ENCODE measurements around the gene PIGQ. TPM values are rescaled to one million over a fixed set of nuclear protein-coding genes. Genes with fewer than 3 reads are reported as not detected.
A peak's percentile ranks its signal among the peaks of the same experiment; 100 is the strongest.

PIGQ gene
- total RNA-seq, 2 donors from 2014 or later = 76.5 to 83.1 TPM

DNA sequence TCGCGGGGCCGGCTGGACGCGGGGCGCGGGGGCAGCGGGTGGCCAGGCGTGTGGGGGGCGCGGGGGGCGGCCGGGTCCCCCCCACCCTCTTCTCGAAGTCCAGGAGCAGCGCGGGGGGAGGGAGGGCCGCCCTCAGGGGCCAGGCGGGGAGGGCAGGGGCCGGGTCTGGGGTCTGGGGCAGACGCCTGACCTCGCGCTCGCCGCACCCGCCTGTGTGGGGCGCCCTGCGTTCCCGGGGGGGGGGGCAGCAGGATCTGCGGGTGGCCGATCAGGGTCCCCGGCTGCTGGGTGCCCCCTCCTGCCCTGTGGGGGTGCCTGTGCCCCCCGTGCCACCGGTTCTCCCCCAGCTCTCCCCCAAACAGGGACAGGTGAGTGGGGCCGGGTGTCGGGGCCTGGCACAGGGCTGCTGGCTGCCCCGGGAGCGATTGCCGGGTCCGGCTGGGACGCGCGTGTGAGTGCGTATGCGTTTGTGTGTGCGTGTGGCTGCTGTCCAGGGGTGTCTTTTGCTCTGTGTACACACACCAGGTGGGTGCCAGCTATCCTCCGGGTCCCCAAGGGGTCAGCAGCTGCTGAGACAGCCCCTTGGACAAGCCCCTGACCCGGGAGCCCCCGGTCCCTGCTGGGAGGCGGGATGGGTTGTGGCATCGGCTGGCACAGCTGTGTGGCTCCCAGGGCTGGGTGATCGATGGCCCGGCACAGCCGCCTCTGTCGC, 8.9 kb upstream of the PIGQ start:
- Histone ChIP-seq H3K36me3 (replicated peaks in 1 of 2; ENCODE audit: insufficient read depth in 1 of 2, low read depth in 2 of 2) (no peaks in the 10 kb centered on the region), H3K4me1 (peaks cover 22% of the 10 kb centered on the region), H3K4me3 (no peak overlapping the region), H3K27me3 (no peaks in the 10 kb centered on the region), H3K27ac (no peak overlapping the region), H3K9me3 (no peaks in the 10 kb centered on the region)
- WGBS, 2 donors = 3% methylated on average over 26 of the region's 54 CpGs; no CpG with 5 or more reads in 1 of the 2 donors
- DNase-seq (peak in 3 of 4 donors; percentile 58 to 64 (median 61)), ATAC-seq (peak; percentile 62)
- TF ChIP-seq, protein P1, sequence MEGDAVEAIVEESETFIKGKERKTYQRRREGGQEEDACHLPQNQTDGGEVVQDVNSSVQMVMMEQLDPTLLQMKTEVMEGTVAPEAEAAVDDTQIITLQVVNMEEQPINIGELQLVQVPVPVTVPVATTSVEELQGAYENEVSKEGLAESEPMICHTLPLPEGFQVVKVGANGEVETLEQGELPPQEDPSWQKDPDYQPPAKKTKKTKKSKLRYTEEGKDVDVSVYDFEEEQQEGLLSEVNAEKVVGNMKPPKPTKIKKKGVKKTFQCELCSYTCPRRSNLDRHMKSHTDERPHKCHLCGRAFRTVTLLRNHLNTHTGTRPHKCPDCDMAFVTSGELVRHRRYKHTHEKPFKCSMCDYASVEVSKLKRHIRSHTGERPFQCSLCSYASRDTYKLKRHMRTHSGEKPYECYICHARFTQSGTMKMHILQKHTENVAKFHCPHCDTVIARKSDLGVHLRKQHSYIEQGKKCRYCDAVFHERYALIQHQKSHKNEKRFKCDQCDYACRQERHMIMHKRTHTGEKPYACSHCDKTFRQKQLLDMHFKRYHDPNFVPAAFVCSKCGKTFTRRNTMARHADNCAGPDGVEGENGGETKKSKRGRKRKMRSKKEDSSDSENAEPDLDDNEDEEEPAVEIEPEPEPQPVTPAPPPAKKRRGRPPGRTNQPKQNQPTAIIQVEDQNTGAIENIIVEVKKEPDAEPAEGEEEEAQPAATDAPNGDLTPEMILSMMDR (IDR thresholded peaks at IDR 0.05) = no peak
- TF ChIP-seq POLR2A (IDR thresholded peaks at IDR 0.05) = no peak
- intact Hi-C loops (cut with DNase I) = no loop called here

DNA sequence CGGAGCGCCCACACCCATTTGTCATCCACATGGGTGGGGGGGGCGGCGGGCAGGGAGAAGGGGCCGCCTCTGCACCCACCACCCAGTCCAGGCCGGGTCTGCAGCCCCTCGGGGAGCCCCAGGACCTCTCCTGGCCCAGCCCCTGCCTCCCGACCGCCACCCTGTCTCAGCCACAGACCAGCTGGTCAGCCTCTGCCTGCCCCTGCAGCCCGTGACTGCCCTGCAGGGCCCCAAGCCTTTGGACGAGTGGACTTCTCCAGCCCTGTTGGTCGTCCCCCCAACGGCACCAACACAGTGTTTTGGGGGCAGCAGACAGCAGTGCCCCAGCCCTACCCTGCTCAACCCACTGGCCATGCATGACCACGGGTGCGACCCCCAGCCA, 8.4 kb upstream of the PIGQ start:
- Histone ChIP-seq H3K27me3 (no peaks in the 10 kb centered on the region), H3K9me3 (no peaks in the 10 kb centered on the region), H3K36me3 (replicated peaks in 1 of 2; ENCODE audit: insufficient read depth in 1 of 2, low read depth in 2 of 2) (no peaks in the 10 kb centered on the region), H3K4me3 (no peak overlapping the region), H3K27ac (no peak overlapping the region), H3K4me1 (peaks cover 27% of the 10 kb centered on the region)
- intact Hi-C loops (cut with DNase I) = no loop called here
- WGBS, 2 donors = 21 to 32% methylated on average over 3 to 15 of the region's 15 CpGs
- no peak for DNase-seq
- TF ChIP-seq, protein P1 (IDR thresholded peaks at IDR 0.05) = no peak
- no peak for TF ChIP-seq POLR2A (IDR thresholded peaks at IDR 0.05)
- ATAC-seq = peak; percentile 25

DNA sequence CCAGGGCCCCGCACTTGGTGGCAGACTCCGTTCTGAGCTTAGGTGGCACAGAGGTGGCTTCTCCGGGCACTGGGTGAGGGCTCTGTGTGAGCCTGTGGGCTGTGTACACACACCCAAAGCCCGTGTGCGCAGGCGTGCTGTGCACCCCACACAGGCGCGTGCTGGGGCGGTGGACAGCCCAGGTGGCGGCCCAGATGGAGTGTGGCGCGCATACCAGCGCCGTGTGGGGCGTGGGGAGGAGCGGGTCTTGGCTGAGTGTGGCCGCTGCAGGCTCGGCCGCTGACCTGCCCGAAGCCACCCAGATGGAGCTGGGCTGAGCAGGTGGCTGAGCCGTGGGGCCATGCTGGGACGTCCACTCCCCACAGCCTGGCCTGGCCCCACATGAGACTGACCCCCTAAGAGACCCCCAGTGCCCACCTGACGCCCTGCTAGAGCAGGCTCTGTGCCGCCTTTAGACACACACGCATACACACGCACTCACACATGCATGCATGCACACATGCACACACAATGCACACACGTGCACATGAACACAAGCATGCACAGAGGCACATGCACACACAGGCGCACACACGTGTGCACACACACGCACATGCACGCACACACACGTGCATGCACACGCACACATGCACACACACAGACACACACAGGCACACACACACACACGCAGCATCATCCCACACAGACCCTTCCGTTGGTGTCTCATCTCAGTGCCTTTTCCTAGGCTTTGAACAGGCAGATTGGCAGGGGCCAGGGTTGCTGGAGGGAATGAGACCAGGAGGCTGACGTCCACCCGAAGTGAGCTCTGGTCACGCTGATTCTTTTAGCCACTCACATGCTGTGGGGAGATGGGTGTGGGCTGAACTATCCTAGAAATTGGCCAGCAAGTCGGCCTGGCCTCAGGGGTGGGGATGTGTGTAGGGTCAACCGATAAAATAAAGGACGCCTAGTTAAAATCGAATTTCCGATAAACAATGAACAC, 7.5 kb upstream of the PIGQ start:
- H3K27me3 ChIP-seq = no peaks in the 10 kb centered on the region
- ATAC-seq = no peak
- TF ChIP-seq POLR2A (IDR thresholded peaks at IDR 0.05) = no peak
- TF ChIP-seq, protein P1 (IDR thresholded peaks at IDR 0.05) = no peak

DNA sequence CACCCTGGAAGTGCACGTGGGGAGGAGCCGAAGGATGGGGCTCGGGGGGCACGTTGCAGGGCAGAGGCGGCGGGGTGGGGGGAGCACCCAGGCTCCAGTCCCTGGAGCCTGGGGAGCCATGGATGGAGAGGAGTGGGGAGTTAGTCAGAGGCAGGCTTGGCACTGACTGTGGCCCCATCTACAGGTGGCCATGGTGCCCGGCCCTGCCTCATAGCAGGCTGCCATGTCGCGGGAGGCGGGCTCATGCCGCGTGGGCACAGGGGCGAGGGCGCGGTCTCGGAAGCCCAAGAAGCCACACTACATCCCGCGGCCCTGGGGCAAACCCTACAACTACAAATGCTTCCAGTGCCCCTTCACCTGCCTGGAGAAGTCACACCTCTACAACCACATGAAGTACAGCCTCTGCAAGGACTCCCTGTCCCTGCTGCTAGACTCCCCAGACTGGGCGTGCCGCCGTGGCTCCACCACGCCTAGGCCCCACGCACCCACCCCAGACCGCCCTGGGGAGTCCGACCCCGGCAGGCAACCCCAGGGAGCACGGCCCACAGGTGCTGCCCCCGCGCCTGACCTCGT, 6.6 kb upstream of the PIGQ start:
- 81 to 88% methylated on average over 6 to 27 of the region's 30 CpGs for WGBS, 2 donors
- no peaks in the 10 kb centered on the region for H3K27me3 ChIP-seq
- H3K27ac ChIP-seq = no peak overlapping the region

More for the DNA sequence above, 7.5 kb upstream of the PIGQ start:
- H3K36me3 ChIP-seq (replicated peaks in 1 of 2; ENCODE audit: insufficient read depth in 1 of 2, low read depth in 2 of 2) = no peaks in the 10 kb centered on the region
- intact Hi-C loops (cut with DNase I) = no loop called here
- no peak overlapping the region for H3K27ac ChIP-seq
- no peaks in the 10 kb centered on the region for H3K9me3 ChIP-seq
- no peak for DNase-seq
- 79 to 88% methylated on average over 18 to 40 of the region's 43 CpGs for WGBS, 2 donors
- H3K4me1 ChIP-seq = peaks cover 33% of the 10 kb centered on the region
- no peak overlapping the region for H3K4me3 ChIP-seq

More for the DNA sequence above, 6.6 kb upstream of the PIGQ start:
- H3K4me3 ChIP-seq = no peak overlapping the region
- TF ChIP-seq, protein P1 (IDR thresholded peaks at IDR 0.05) = no peak
- no peak for TF ChIP-seq POLR2A (IDR thresholded peaks at IDR 0.05)
- no peaks in the 10 kb centered on the region for H3K36me3 ChIP-seq (replicated peaks in 1 of 2; ENCODE audit: insufficient read depth in 1 of 2, low read depth in 2 of 2)
- H3K9me3 ChIP-seq = no peaks in the 10 kb centered on the region
- no peak for DNase-seq
- no peak for ATAC-seq
- peaks cover 33% of the 10 kb centered on the region for H3K4me1 ChIP-seq
- intact Hi-C loops (cut with DNase I) = no loop called here
